ENCODE data around the gene SKIDA1. TPM values are rescaled to one million over a fixed set of nuclear protein-coding genes. Genes with fewer than 3 reads are reported as not detected.

Gene SKIDA1
- total and polyA plus RNA-seq, 4 experiments from 2014 or later = 0.13 to 0.94 (median 0.56) TPM

GRCh38 chr10:21496343-21497176 is 28.9 kb downstream of the SKIDA1 start:
- H3K4me1 Mint-ChIP-seq = peaks cover 12 to 36% (median 17%) of the 10 kb centered on the region in 4 donors
- H3K27me3 Mint-ChIP-seq = peaks cover 42 to 49% of the 10 kb centered on the region in 2 donors
- DNase-seq = peak in 4 of 5 donors; percentile 51 to 63 (median 59)
- H3K27ac ChIP-seq (ENCODE audit: low read depth, low read length) = no peak overlapping the region
- H3K4me3 ChIP-seq (ENCODE audit: low read length in 2 of 2) = peak overlapping the region; percentile 17 to 66
- no peaks in the 10 kb centered on the region for H3K36me3 Mint-ChIP-seq
- no peaks in the 10 kb centered on the region for H3K36me3 ChIP-seq (ENCODE audit: insufficient read depth, low read length)
- H3K27ac Mint-ChIP-seq = peak overlapping the region in 1 of 7 donors; percentile 36
- H3K9me3 Mint-ChIP-seq = peaks cover 0 to 3% (median 0%) of the 10 kb centered on the region in 8 donors
- H3K9me3 ChIP-seq (ENCODE audit: control insufficient read depth in 1 of 2, low read length in 2 of 2) = no peaks in the 10 kb centered on the region
- intact Hi-C loops (cut with micrococcal nuclease) = loop anchor here (1.0 to 10.0 kb wide), 7 partner anchors 21 to 1598 kb away; partner anchors contain the start of genes BMI1, MLLT10 and MSRB2
- ChIA-PET CTCF (ENCODE audit: partially characterized antibody) (interaction anchor here (0.6 to 3.7 kb wide), 40 partner anchors 9 to 1493 kb away, joined by 3 to 44 read pairs (median 4); partner anchors contain the start of genes MLLT10 and SKIDA1), POLR2A (ENCODE audit: partially characterized antibody) (interaction anchor here (0.7 to 4.7 kb wide), 17 partner anchors 16 to 1493 kb away, joined by 3 to 57 read pairs (median 3); partner anchors contain the start of genes BMI1, DNAJC1, MLLT10 and SKIDA1)
- H3K4me1 ChIP-seq (ENCODE audit: insufficient read depth, low read length) = peaks cover 34% of the 10 kb centered on the region
- peak overlapping the region; percentile 83 to 90 (median 86) for H3K4me3 Mint-ChIP-seq
- H3K27me3 ChIP-seq (ENCODE audit: insufficient read depth, low read length) = peaks cover 60% of the 10 kb centered on the region

- intact Hi-C loops (cut with micrococcal nuclease) = loop anchor here (1.0 to 10.0 kb wide), 10 partner anchors 39 to 1599 kb away; partner anchors contain the start of genes BMI1, MLLT10 and MSRB2
- H3K4me3 Mint-ChIP-seq = peak overlapping the region; percentile 82 to 93 (median 90)
- H3K36me3 Mint-ChIP-seq = no peaks in the 10 kb centered on the region
- peak overlapping the region in 1 of 7 donors; percentile 67 for H3K27ac Mint-ChIP-seq
- Histone ChIP-seq H3K27me3 (ENCODE audit: insufficient read depth, low read length) (peaks cover 60% of the 10 kb centered on the region), H3K27ac (ENCODE audit: low read depth, low read length) (no peak overlapping the region), H3K9me3 (ENCODE audit: control insufficient read depth in 1 of 2, low read length in 2 of 2) (no peaks in the 10 kb centered on the region), H3K4me3 (ENCODE audit: low read length in 2 of 2) (peak overlapping the region; percentile 17 to 66), H3K4me1 (ENCODE audit: insufficient read depth, low read length) (peaks cover 34% of the 10 kb centered on the region), H3K36me3 (ENCODE audit: insufficient read depth, low read length) (no peaks in the 10 kb centered on the region)
- CTCF ChIA-PET (ENCODE audit: partially characterized antibody) = interaction anchor here (0.6 to 3.7 kb wide), 40 partner anchors 8 to 1494 kb away, joined by 3 to 44 read pairs (median 4); partner anchors contain the start of genes MLLT10 and SKIDA1
- DNase-seq = peak; percentile 73 to 92 (median 86)
- peaks cover 0 to 3% (median 0%) of the 10 kb centered on the region in 8 donors for H3K9me3 Mint-ChIP-seq
- H3K27me3 Mint-ChIP-seq = peaks cover 42 to 51% of the 10 kb centered on the region in 2 donors
- H3K4me1 Mint-ChIP-seq = peaks cover 12 to 36% (median 17%) of the 10 kb centered on the region in 4 donors
- POLR2A ChIA-PET (ENCODE audit: partially characterized antibody) = interaction anchor here (0.7 to 4.7 kb wide), 13 partner anchors 22 to 1494 kb away, joined by 3 to 57 read pairs (median 5); partner anchors contain the start of genes BMI1, DNAJC1, MLLT10 and SKIDA1
Observed at GRCh38 chr10:21495752-21496342, 29.6 kb downstream of the SKIDA1 start.

- Histone ChIP-seq H3K36me3 (ENCODE audit: insufficient read depth, low read length) (no peaks in the 10 kb centered on the region), H3K4me1 (ENCODE audit: insufficient read depth, low read length) (peaks cover 33% of the 10 kb centered on the region), H3K4me3 (ENCODE audit: low read length in 2 of 2) (peak overlapping the region; percentile 17 to 66), H3K9me3 (ENCODE audit: control insufficient read depth in 1 of 2, low read length in 2 of 2) (no peaks in the 10 kb centered on the region), H3K27me3 (ENCODE audit: insufficient read depth, low read length) (peaks cover 60% of the 10 kb centered on the region), H3K27ac (ENCODE audit: low read depth, low read length) (no peak overlapping the region)
- H3K27me3 Mint-ChIP-seq = peaks cover 42 to 52% of the 10 kb centered on the region in 2 donors
- H3K4me1 Mint-ChIP-seq = peaks cover 12 to 36% (median 17%) of the 10 kb centered on the region in 4 donors
- intact Hi-C loops (cut with micrococcal nuclease) = loop anchor here (1.0 to 10.0 kb wide), 8 partner anchors 180 to 1600 kb away; partner anchors contain the start of genes BMI1 and MSRB2
- no peaks in the 10 kb centered on the region for H3K36me3 Mint-ChIP-seq
- peaks cover 0 to 3% (median 0%) of the 10 kb centered on the region in 8 donors for H3K9me3 Mint-ChIP-seq
- CTCF ChIA-PET (ENCODE audit: partially characterized antibody) = interaction anchor here (0.6 to 3.7 kb wide), 33 partner anchors 8 to 1495 kb away, joined by 3 to 44 read pairs (median 4); partner anchors contain the start of genes MLLT10 and SKIDA1
- H3K4me3 Mint-ChIP-seq = peak overlapping the region; percentile 82 to 93 (median 90)
- POLR2A ChIA-PET (ENCODE audit: partially characterized antibody) = interaction anchor here (1.0 to 4.7 kb wide), 11 partner anchors 31 to 941 kb away, joined by 3 to 57 read pairs (median 5); partner anchors contain the start of genes BMI1, DNAJC1, MLLT10 and SKIDA1
- H3K27ac Mint-ChIP-seq = peak overlapping the region in 5 of 7 donors; percentile 13 to 67 (median 60)
- DNase-seq = no peak
Observed at GRCh38 chr10:21495002-21495751, 30.3 kb downstream of the SKIDA1 start.

GRCh38 chr10:21494191-21495001 is 31.1 kb downstream of the SKIDA1 start:
- H3K27ac ChIP-seq (ENCODE audit: low read depth, low read length) = no peak overlapping the region
- H3K27ac Mint-ChIP-seq = peak overlapping the region in 2 of 7 donors; percentile 41 to 75
- peaks cover 0 to 3% (median 0%) of the 10 kb centered on the region in 8 donors for H3K9me3 Mint-ChIP-seq
- ChIA-PET POLR2A (ENCODE audit: partially characterized antibody) (interaction anchor here (0.7 to 4.7 kb wide), 3 partner anchors 32 to 461 kb away, joined by 3 to 57 read pairs (median 3); partner anchors contain the start of gene SKIDA1), CTCF (ENCODE audit: partially characterized antibody) (interaction anchor here (0.7 to 1.7 kb wide), 3 partner anchors 230 to 500 kb away, joined by 3 to 5 read pairs (median 4); no protein-coding TSS in a partner anchor)
- peak in 1 of 5 donors; percentile 5 for DNase-seq
- H3K9me3 ChIP-seq (ENCODE audit: control insufficient read depth in 1 of 2, low read length in 2 of 2) = no peaks in the 10 kb centered on the region
- no peaks in the 10 kb centered on the region for H3K36me3 ChIP-seq (ENCODE audit: insufficient read depth, low read length)
- peak overlapping the region; percentile 82 to 93 (median 86) for H3K4me3 Mint-ChIP-seq
- peaks cover 40 to 51% of the 10 kb centered on the region in 2 donors for H3K27me3 Mint-ChIP-seq
- intact Hi-C loops (cut with micrococcal nuclease) = loop anchor here (1.0 to 10.0 kb wide), 8 partner anchors 181 to 1600 kb away; partner anchors contain the start of genes BMI1 and MSRB2
- peaks cover 53% of the 10 kb centered on the region for H3K27me3 ChIP-seq (ENCODE audit: insufficient read depth, low read length)
- H3K4me1 Mint-ChIP-seq = peaks cover 12 to 34% (median 17%) of the 10 kb centered on the region in 4 donors
- H3K4me3 ChIP-seq (ENCODE audit: low read length in 2 of 2) = peak overlapping the region in 1 of 2 donors; percentile 66
- H3K4me1 ChIP-seq (ENCODE audit: insufficient read depth, low read length) = peaks cover 28% of the 10 kb centered on the region
- no peaks in the 10 kb centered on the region for H3K36me3 Mint-ChIP-seq

GRCh38 chr10:21493784-21494183 is 31.7 kb downstream of the SKIDA1 start:
- H3K9me3 Mint-ChIP-seq = peaks cover 0 to 3% (median 0%) of the 10 kb centered on the region in 8 donors
- peaks cover 28% of the 10 kb centered on the region for H3K4me1 ChIP-seq (ENCODE audit: insufficient read depth, low read length)
- ChIA-PET CTCF (ENCODE audit: partially characterized antibody) (interaction anchor here (0.7 to 1.7 kb wide), 3 partner anchors 231 to 500 kb away, joined by 3 to 5 read pairs (median 4); no protein-coding TSS in a partner anchor), POLR2A (ENCODE audit: partially characterized antibody) (interaction anchor here (0.7 to 4.7 kb wide), 3 partner anchors 33 to 462 kb away, joined by 3 to 57 read pairs (median 3); partner anchors contain the start of gene SKIDA1)
- no peak overlapping the region for H3K4me3 ChIP-seq (ENCODE audit: low read length in 2 of 2)
- no peak for DNase-seq
- intact Hi-C loops (cut with micrococcal nuclease) = loop anchor here (2.0 to 10.0 kb wide), 3 partner anchors 499 to 1601 kb away; partner anchors contain the start of gene MSRB2
- H3K9me3 ChIP-seq (ENCODE audit: control insufficient read depth in 1 of 2, low read length in 2 of 2) = no peaks in the 10 kb centered on the region
- peaks cover 46% of the 10 kb centered on the region for H3K27me3 ChIP-seq (ENCODE audit: insufficient read depth, low read length)
- peak overlapping the region in 3 of 7 donors; percentile 36 to 75 (median 41) for H3K27ac Mint-ChIP-seq
- H3K4me1 Mint-ChIP-seq = peaks cover 12 to 28% (median 17%) of the 10 kb centered on the region in 4 donors
- H3K36me3 ChIP-seq (ENCODE audit: insufficient read depth, low read length) = no peaks in the 10 kb centered on the region
- no peak overlapping the region for H3K27ac ChIP-seq (ENCODE audit: low read depth, low read length)
- peak overlapping the region; percentile 78 to 89 (median 82) for H3K4me3 Mint-ChIP-seq
- H3K27me3 Mint-ChIP-seq = peaks cover 37 to 47% of the 10 kb centered on the region in 2 donors
- no peaks in the 10 kb centered on the region for H3K36me3 Mint-ChIP-seq
